Breast epithelium (tissue), 3 donors: ENCODE results near the gene MFSD12.

ENCODE experiments used
- POLR2A ChIP-seq: fragments of 450-650 bp; IDR thresholded peaks from one replicate; pipeline ENCODE4 v1.6.1; 2016; ENCODE audit warnings: antibody characterized with exemption, mild to moderate bottlenecking, moderate library complexity
- POLR2AphosphoS5 ChIP-seq, 3 donors: sonication (generic); formaldehyde crosslinking; IDR thresholded peaks; one replicate each; pipeline ENCODE4 v1.6.1; 2017; ENCODE audit warnings: antibody characterized with exemption in 3 of 3
- TF ChIP-seq, protein P1 (sequence below), 3 donors: fragments of 450-650 bp; IDR thresholded peaks; one replicate each; pipeline ENCODE4 v1.5.1; 2016 to 2017; ENCODE audit warnings: antibody characterized with exemption in 3 of 3, mild to moderate bottlenecking in 3 of 3, moderate library complexity in 3 of 3

DNA sequence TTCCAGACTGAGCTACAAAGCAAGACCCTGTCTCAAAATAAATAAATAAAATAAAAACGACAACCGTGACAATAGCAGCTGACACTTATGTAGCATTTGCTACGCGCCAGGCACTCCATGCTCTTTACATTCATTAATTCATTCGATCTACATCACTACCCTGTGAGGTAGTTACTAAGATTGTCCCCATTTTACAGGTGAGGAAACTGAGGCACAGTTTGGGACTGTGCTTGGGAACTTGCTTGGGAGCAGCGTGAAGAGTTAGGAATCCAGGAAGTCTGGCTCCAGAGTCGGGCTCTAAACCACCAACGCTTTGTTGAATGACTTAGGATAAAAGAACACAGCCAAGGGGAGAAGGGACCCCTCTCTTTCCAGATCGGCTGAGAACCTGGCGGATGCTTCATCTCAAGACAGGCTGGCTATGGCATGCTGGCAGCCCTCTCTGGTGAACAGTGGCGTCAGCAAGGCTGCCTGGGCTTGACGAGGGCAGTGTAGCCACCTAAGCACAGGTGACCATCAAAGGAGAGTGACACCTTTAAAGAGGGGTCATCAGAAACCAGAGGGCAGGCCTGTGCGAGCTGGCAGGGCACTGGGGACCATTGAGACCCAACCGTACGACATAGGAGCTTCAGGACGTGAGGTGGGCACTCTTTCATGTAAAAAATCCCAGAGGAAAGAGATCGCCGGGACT is 57.5 kb downstream of the MFSD12 start:
- TF ChIP-seq, protein P1, sequence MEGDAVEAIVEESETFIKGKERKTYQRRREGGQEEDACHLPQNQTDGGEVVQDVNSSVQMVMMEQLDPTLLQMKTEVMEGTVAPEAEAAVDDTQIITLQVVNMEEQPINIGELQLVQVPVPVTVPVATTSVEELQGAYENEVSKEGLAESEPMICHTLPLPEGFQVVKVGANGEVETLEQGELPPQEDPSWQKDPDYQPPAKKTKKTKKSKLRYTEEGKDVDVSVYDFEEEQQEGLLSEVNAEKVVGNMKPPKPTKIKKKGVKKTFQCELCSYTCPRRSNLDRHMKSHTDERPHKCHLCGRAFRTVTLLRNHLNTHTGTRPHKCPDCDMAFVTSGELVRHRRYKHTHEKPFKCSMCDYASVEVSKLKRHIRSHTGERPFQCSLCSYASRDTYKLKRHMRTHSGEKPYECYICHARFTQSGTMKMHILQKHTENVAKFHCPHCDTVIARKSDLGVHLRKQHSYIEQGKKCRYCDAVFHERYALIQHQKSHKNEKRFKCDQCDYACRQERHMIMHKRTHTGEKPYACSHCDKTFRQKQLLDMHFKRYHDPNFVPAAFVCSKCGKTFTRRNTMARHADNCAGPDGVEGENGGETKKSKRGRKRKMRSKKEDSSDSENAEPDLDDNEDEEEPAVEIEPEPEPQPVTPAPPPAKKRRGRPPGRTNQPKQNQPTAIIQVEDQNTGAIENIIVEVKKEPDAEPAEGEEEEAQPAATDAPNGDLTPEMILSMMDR (IDR thresholded peaks at IDR 0.05): no peak
- TF ChIP-seq POLR2A (no peak), POLR2AphosphoS5 (IDR thresholded peaks at IDR 0.05) (no peak)
